OCI-LY3 (cell line): ENCODE data around the gene FKRP.

ENCODE experiments used
- H2AFZ ChIP-seq: fragments of 200-600, 300-600 bp; shearing (Covaris generic); 2 replicates; pipeline ENCODE4 v1.6.0; 2014; ENCODE audit warnings: antibody characterized with exemption, low read depth, low read length
- H3K27ac ChIP-seq: fragments of 200-600, 300-600 bp; sonication (generic); 2 replicates; pipeline ENCODE4 v1.5.1; 2014; ENCODE audit warnings: mild to moderate bottlenecking, low read length, moderate library complexity, mixed read lengths
- H3K27me3 ChIP-seq: fragments of 200-600, 300-600 bp; sonication (generic); 2 replicates; pipeline ENCODE4 v1.6.1; 2014; ENCODE audit warnings: low read depth, low read length, mixed read lengths
- H3K36me3 ChIP-seq: fragments of 200-600, 300-600 bp; sonication (generic); replicated peaks from 2 replicates; pipeline ENCODE3; 2014; ENCODE audit warnings: low read depth, low read length, mixed read lengths
- H3K4me1 ChIP-seq: fragments of 300-600, 200-600 bp; sonication (generic); 2 replicates; pipeline ENCODE4 v1.6.1; 2014; ENCODE audit warnings: low read length, mixed read lengths
- H3K4me2 ChIP-seq: fragments of 200-600, 300-600 bp; sonication (generic); 2 replicates; pipeline ENCODE4 v1.6.1; 2014; ENCODE audit warnings: low read length, mixed read lengths
- H3K4me3 ChIP-seq: fragments of 300-600, 200-600 bp; sonication (generic); 2 replicates; pipeline ENCODE4 v1.5.1; 2014; ENCODE audit warnings: antibody characterized with exemption, mild to moderate bottlenecking, low read length, moderate library complexity
- H3K79me2 ChIP-seq: fragments of 300-600, 200-600 bp; shearing (Covaris generic); 2 replicates; pipeline ENCODE4 v1.6.1; 2014; ENCODE audit warnings: mild to moderate bottlenecking, low read length, mixed read lengths
- H3K9ac ChIP-seq: fragments of 300-600, 200-600 bp; shearing (Covaris generic); 2 replicates; pipeline ENCODE4 v1.6.0; 2014; ENCODE audit warnings: mild to moderate bottlenecking, low read length, moderate library complexity
- H3K9me3 ChIP-seq: fragments of 200-600, 300-600 bp; shearing (Covaris generic); 2 replicates; pipeline ENCODE4 v1.6.1; 2014; ENCODE audit warnings: low read length, mixed read lengths; ENCODE audit not compliant: insufficient read depth
- H4K20me1 ChIP-seq: fragments of 200-600, 300-600 bp; sonication (generic); 2 replicates; pipeline ENCODE4 v1.6.1; 2016; ENCODE audit warnings: low read length, mixed read lengths; ENCODE audit not compliant: insufficient read depth
- CTCF ChIP-seq: fragments of 200-600, 300-600 bp; sonication (generic); IDR thresholded peaks from 2 replicates; pipeline ENCODE4 v1.5.1; 2014; ENCODE audit warnings: antibody characterized with exemption, low read length, low read depth
- EZH2phosphoT487 ChIP-seq: fragments of 200-600 bp; shearing (Covaris generic); IDR thresholded peaks from 2 replicates; pipeline ENCODE4 v1.6.1; 2018; ENCODE audit warnings: antibody characterized with exemption, mixed run types, low read depth

The FKRP gene

GRCh38 chr19:46718934-46719622, 26.8 kb upstream of the FKRP start:
- peaks cover 24% of the 10 kb centered on the region for H3K79me2 ChIP-seq
- H3K36me3 ChIP-seq: peaks cover 32% of the 10 kb centered on the region
- H3K4me3 ChIP-seq: no peak overlapping the region
- H2AFZ ChIP-seq: no peak overlapping the region
- peaks cover 42% of the 10 kb centered on the region for H3K4me1 ChIP-seq
- H3K9me3 ChIP-seq: no peaks in the 10 kb centered on the region
- H4K20me1 ChIP-seq: peaks cover 5% of the 10 kb centered on the region; the same call in 1 of the 2 replicates
- peak overlapping the region; percentile 77; the same call in 1 of the 2 replicates for H3K4me2 ChIP-seq
- H3K27me3 ChIP-seq: no peaks in the 10 kb centered on the region
- no peak for TF ChIP-seq EZH2phosphoT487
- TF ChIP-seq CTCF: no peak
- H3K27ac ChIP-seq: peak overlapping the region; percentile 74
- H3K9ac ChIP-seq: no peak overlapping the region

GRCh38 chr19:46719629-46720502, 26.0 kb upstream of the FKRP start:
- Histone ChIP-seq H4K20me1 (peaks cover 5% of the 10 kb centered on the region; the same call in 1 of the 2 replicates), H3K4me3 (no peak overlapping the region), H3K9ac (no peak overlapping the region), H3K4me2 (peak overlapping the region; percentile 77; the same call in 1 of the 2 replicates), H3K9me3 (no peaks in the 10 kb centered on the region), H2AFZ (no peak overlapping the region), H3K79me2 (peaks cover 20% of the 10 kb centered on the region), H3K36me3 (peaks cover 38% of the 10 kb centered on the region), H3K27ac (peak overlapping the region; percentile 74), H3K4me1 (peaks cover 39% of the 10 kb centered on the region), H3K27me3 (no peaks in the 10 kb centered on the region)
- TF ChIP-seq CTCF (no peak), EZH2phosphoT487 (no peak)

GRCh38 chr19:46720503-46721239, 25.2 kb upstream of the FKRP start:
- H3K27ac ChIP-seq: no peak overlapping the region
- no peak for TF ChIP-seq EZH2phosphoT487
- no peak for TF ChIP-seq CTCF

More at GRCh38 chr19:46720503-46721239, 25.2 kb upstream of the FKRP start:
- peaks cover 45% of the 10 kb centered on the region for H3K36me3 ChIP-seq
- H3K4me2 ChIP-seq: no peak overlapping the region
- no peak overlapping the region for H2AFZ ChIP-seq
- H3K9ac ChIP-seq: no peak overlapping the region
- peaks cover 31% of the 10 kb centered on the region for H3K4me1 ChIP-seq
- no peaks in the 10 kb centered on the region for H3K9me3 ChIP-seq
- peaks cover 5% of the 10 kb centered on the region; the same call in 1 of the 2 replicates for H4K20me1 ChIP-seq
- no peaks in the 10 kb centered on the region for H3K27me3 ChIP-seq
- H3K79me2 ChIP-seq: peaks cover 11% of the 10 kb centered on the region
- H3K4me3 ChIP-seq: no peak overlapping the region
